Measurements from ENCODE around the gene TEX22.
A peak's percentile ranks its signal among the peaks of the same experiment; 100 is the strongest.
"Not testable (repeated sequence)": the region's sequence is repeated elsewhere in the genome, so short reads cannot be mapped to it uniquely, and the experiment has no call there.

TEX22 gene, protein sequence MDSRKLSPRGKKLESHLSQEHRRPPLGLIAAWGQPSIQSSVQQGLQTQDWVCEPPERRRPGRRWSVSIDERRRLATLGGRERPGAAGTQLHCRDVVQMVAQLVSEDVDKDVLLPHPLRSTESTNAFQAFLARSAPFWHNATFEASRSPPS

GRCh38 chr14:105398044-105398725 is at the start of gene TEX22:
TSS of gene TEX22 (plus strand) at chr14:105398538. CDS start at chr14:105399341, 803 bp downstream.
- peak; percentile 94 for DNase-seq

- DNase-seq = no peak
These were observed 49.2 kb upstream of the TEX22 start for GRCh38 chr14:105348945-105349699.

GRCh38 chr14:105349992-105350391 is 48.3 kb upstream of the TEX22 start:
- no peak for DNase-seq

- no peak for DNase-seq
These were observed 47.7 kb upstream of the TEX22 start for GRCh38 chr14:105350450-105351244.

GRCh38 chr14:105351410-105351809 is 46.9 kb upstream of the TEX22 start:
- no peak for DNase-seq

DNA sequence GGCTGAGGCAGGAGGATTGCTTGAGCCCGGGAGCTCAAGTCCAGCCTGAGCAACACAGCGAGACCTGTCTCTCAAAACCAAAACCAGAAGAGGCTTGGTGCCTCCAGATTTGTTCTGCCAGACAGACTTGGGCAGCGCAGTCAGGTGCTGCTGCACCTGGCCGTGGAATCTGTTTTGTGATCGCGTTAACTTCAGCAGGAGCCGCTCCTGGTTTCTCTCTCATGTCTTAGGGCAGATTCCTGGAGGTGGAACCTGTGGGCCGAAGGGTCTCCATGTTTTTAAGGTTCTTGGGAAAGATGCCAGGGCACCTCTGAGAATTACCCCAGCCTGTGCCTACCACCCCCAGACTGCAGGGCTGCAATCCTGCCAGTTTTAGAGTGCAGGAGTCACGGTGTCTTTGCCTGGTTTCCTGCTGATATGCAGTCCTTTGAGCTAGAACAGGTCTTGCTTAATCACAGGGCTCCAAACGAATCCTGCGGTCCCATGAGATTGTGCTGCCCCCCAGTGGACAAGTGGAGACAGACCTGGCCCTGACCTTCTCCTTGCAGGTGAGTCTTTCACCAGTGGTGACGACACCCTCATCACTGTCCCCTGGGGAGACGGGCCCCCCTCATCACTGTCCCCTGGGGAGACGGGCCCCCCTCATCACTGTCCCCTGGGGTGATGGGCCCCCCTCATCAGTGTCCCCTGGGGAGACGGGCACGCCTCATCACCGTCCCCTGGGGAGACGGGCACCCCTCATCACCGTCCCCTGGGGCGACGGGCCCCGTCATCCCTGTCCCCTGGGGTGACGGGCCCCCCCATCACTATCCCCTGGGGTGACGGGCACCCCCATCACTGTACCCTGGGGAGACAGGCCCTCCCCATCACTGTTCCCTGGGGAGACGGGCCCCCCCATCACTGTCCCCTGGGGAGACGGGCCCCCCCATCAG is 46.2 kb upstream of the TEX22 start:
- peak; percentile 92 for DNase-seq

- DNase-seq = no peak
These were observed 45.2 kb upstream of the TEX22 start for GRCh38 chr14:105353136-105353535.

- DNase-seq = no peak
These were observed 43.8 kb upstream of the TEX22 start for GRCh38 chr14:105354541-105354940.

DNA sequence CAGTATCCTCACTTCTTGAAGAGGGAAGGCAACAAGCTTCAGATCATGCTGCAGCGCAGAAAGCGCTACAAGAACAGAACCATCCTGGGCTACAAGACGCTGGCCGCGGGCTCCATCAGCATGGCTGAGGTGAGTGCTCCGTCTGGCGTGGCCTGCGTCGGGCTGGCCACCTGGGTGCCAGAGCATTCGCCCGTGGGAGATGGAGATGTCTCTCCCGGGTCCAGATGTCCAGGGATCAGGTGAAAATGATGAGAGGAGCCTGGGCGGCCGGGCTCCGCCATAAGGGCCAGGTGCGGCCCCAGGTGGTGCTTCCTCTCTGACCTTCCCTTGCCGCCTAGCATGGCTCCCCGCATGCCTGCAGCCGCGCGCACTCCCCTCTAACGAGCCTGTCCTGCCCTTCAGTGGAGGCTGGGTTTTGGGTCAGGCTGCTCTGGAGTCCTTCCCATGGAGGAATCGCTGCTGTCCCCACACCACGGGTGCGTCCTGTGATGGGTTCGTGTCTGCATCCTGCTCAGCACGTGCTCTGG is 43.2 kb upstream of the TEX22 start:
- no peak for DNase-seq

DNA sequence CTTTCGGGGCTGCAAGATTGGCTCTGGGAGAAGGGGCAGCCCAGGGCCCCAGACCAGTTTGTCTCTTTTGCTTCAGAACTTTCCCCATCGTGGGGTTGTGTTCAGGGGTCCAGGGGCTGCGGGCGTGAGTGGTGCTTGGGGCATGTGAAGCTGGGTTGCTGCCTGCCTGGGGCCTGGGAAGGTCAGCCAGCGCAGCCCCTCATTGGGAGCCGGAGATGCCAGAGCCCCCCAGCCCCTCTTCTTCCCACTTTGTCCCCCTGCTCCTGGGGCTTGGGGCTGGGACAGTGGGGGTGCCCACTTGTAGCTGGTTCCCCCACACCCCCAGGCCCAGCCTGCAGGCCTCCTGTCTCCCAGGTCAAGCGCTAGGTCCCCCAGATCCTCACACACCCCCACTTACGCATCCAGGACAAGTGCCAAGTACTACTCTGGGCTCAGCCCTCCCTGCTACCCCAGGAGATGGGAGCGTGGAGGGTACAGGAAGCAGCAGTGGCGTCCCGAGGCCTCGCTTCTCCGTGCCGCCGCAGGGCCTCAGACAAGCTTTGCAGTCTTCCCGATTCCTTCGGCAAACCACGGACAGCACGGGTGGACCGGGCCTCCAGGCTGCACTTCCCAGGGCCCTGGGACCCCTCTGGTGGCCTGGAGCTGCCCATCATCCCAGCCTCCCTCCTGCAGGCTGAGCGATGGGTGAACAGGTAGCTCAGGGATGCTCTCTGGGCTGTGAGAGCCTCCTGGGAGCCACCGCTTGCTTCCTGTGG is 42.3 kb upstream of the TEX22 start:
- no peak for DNase-seq

DNA sequence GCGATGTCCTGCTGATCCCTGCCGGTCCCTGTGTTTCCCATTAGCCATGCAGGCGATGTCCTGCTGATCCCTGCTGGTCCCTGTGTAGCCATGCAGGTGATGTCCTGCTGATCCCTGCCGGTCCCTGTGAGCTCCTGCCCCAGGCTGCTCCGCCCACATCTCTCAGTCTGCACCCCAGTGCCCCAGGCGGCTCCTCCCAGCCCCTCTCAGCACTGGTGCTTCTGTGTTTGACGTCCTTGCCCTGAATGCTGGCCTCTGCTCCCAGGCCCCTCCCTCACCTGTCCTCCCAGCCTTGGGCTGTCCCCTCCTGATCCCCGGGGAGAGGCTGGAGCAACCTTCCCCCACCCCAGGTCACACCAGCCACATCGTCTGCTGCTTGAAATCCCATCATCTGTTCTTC is 41.4 kb upstream of the TEX22 start:
- DNase-seq = peak; percentile 38

DNA sequence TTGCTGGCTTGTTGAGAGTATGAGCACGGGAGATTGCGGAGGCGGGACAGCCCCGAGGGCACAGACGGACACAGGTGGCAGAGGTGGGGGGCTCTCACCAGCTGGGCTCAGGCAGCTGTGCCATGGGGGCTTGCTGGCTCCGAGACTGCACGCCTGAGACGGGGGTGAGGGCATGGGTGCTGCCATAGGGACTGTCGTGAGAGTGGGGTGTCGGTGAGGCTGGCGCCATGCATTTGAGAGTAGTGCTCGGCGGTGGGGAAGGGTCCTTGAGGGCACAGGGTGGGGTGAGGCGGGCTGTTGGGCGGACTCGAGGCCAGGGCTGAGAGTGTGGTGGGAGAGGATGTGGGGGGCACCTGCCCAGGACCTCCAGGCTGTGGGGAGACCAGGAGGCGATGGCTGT is 40.7 kb upstream of the TEX22 start:
- DNase-seq = no peak

DNA sequence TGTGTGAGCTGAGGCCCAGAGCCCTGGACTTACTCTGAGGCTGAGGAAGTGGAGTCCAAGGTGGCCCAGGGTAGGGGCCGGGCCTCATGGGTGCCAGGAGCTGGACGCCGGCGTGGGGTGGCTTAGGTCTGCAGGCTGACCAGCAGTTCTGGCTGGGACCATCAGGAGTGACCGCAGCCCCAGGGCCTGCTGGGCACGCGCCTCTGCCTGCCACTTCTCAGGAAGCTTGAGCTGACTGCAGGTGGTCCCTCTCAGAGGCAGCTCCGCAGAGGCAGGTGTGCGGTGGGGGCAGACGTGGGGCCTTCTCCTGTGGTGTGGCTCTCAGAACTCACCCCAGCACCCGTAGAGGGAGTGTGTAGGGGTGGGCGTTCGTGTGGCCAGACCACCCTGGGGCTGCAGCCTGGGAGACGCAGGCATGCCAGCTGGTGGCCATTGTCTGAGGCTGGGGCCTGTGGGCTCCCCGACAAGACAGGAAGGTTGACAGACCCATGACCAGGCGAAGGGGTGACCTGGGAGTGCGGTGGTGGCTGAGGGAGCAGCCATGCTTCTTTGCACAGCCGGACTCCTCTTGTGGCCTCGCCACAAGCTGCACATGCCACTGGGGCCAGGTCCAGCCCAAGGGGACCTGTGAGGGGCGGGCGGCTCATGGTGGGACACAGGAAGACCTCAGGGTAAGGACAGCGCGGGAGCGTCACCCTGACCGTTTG is 40.0 kb upstream of the TEX22 start:
- DNase-seq = no peak

GRCh38 chr14:105358943-105359342 is 39.4 kb upstream of the TEX22 start:
- DNase-seq = no peak

DNA sequence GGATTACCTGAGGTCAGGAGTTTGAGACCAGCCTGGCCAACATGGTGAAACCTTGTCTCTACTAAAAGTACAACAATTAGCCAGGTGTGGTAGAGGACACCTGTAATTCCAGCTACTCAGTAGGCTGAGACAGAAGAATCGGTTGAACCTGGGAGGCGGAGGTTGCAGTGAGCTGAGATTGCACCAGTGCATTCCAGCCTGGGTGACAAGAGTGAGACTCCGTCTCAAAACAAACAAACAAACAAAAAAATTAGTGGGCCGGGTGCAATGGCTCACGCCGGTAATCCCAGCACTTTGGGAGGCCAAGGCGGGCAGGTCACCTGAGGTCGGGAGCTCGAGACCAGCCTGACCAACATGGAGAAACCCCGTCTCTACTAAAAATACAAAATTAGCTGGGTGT is 36.9 kb upstream of the TEX22 start:
- not testable (repeated sequence) for DNase-seq

GRCh38 chr14:105363847-105364708 is 34.3 kb upstream of the TEX22 start:
- DNase-seq = peak; percentile 32

DNA sequence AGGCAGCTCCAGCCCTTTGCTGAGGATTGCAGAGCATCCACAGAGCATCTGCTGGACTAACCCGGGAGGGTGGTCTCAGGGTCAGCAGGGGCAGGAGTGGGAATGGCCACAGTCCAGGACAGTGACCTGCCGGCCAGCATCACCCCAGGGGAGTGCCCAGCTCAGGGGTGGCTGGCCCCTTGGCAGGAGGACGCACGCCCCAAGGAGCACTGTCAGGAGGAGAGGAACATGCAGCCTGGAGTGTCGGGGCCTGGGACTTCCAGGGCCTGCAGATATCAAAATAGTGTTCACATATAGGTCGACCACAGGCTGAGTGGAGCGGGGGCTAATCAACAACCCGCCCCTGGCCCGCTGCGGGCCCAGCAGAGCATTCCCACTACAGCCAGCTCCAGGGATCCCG is 33.2 kb upstream of the TEX22 start:
- no peak for DNase-seq

GRCh38 chr14:105365681-105366080 is 32.7 kb upstream of the TEX22 start:
- no peak for DNase-seq

DNA sequence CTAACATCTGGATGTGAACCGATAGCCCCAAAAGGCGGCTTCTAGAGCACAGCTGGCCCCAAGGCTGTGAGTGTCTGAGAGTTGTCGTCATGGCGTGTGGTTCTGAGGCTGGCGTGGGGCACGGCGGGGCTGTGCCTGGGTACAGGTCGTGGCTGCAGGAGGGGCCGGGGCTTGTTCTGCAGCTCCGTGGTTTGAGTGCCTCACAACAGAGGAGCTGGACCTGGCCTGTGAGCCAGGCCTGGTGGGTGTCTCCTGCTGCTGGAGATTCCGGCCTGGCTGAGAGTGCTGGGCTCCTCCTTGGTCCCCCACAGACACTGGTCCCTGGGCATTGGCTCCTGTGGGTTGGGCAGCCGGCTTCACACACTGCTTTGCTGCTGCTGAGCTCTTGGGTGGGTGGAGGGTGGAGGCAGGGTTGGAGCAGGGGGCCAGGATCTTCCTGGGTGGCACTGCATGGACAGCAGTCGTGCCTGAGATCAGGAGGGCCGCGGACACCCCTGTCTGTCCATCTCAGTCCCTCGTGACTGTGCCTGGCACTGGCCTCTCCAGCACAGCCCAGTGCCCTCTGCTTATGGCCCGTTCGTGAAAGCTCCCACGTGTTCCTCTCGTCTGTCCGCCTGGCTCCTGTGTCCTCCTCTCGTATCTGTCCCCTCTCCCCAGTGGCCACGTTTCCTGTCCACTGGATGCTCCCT is 31.8 kb upstream of the TEX22 start:
- DNase-seq = no peak
